H1 (cell line): ENCODE measurements around the gene IGFBP6. TPM values are rescaled to one million over a fixed set of nuclear protein-coding genes. Genes with fewer than 3 reads are reported as not detected.

Experiments used
- TCF12 ChIP-seq: IDR thresholded peaks from 2 replicates; pipeline ENCODE4 v1.6.1; 2011; ENCODE audit warnings: low read depth, mild to moderate bottlenecking, low read length
- polyA plus RNA-seq, 7 experiments: library from polyadenylated mRNA; depleted of rRNA in 3 of 7; stranded (reverse) in 5 of 7; unstranded in 2 of 7; fragments of >200 nt in 5 of 7; fragments of 200-250 nt in 2 of 7; gene quantifications; 1 replicate in 5 of 7; 2 replicates in 1 of 7; 4 replicates in 1 of 7; pipeline versions ENCODE4 v1.2.1 to v1.2.3, GENCODE V29; 2011 to 2013; ENCODE audit warnings: missing spikeins in 2 of 7, mixed read lengths in 2 of 7
- total RNA-seq: library from RNA; stranded (reverse); fragmentation: NEBNext Ultra II Directional; extraction: Animal tissue kit (Norgen Biotek cat#: 25700); gene quantifications from 2 replicates; pipeline ENCODE4 v1.2.1, GENCODE V29; 2021
- TF ChIP-seq, protein P1 (sequence below), 3 experiments: IDR thresholded peaks; 1 replicate in 2 of 3; 2 replicates in 1 of 3; pipeline versions ENCODE4 v1.5.1 to v1.6.1; 2011; ENCODE audit warnings: low read length in 3 of 3, mild to moderate bottlenecking in 3 of 3, inconsistent platforms in 2 of 3, low read depth in 1 of 3, moderate library complexity in 1 of 3; ENCODE audit not compliant: insufficient read depth in 1 of 3; ENCODE audit errors: control extremely low read depth in 1 of 3

Gene IGFBP6
- total and polyA plus RNA-seq, 2 of the 8 experiments (the other 6 are each of a cell fraction or from before 2014, with no cell fraction given), result 13.7 to 14.7 TPM

- TF ChIP-seq, protein P1, sequence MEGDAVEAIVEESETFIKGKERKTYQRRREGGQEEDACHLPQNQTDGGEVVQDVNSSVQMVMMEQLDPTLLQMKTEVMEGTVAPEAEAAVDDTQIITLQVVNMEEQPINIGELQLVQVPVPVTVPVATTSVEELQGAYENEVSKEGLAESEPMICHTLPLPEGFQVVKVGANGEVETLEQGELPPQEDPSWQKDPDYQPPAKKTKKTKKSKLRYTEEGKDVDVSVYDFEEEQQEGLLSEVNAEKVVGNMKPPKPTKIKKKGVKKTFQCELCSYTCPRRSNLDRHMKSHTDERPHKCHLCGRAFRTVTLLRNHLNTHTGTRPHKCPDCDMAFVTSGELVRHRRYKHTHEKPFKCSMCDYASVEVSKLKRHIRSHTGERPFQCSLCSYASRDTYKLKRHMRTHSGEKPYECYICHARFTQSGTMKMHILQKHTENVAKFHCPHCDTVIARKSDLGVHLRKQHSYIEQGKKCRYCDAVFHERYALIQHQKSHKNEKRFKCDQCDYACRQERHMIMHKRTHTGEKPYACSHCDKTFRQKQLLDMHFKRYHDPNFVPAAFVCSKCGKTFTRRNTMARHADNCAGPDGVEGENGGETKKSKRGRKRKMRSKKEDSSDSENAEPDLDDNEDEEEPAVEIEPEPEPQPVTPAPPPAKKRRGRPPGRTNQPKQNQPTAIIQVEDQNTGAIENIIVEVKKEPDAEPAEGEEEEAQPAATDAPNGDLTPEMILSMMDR (IDR thresholded peaks at IDR 0.05; ENCODE audit: control extremely low read depth in 1 of 3, insufficient read depth in 1 of 3, low read depth in 1 of 3, low read length in 3 of 3), result no peak
- no peak for TF ChIP-seq TCF12
Observed at GRCh38 chr12:53124352-53124723, 26.9 kb downstream of the IGFBP6 start (continued).
